HG03558 (cell line): ENCODE measurements around the gene GIMAP5.

Experiments
- ATAC-seq: cut with Tn5 transposase; IDR thresholded peaks from one replicate; pipeline ENCODE4 v1.9.1; 2021; ENCODE audit warnings: moderate number of reproducible peaks; ENCODE audit not compliant: unreplicated experiment; ENCODE audit errors: extremely low read depth

Gene GIMAP5

DNA sequence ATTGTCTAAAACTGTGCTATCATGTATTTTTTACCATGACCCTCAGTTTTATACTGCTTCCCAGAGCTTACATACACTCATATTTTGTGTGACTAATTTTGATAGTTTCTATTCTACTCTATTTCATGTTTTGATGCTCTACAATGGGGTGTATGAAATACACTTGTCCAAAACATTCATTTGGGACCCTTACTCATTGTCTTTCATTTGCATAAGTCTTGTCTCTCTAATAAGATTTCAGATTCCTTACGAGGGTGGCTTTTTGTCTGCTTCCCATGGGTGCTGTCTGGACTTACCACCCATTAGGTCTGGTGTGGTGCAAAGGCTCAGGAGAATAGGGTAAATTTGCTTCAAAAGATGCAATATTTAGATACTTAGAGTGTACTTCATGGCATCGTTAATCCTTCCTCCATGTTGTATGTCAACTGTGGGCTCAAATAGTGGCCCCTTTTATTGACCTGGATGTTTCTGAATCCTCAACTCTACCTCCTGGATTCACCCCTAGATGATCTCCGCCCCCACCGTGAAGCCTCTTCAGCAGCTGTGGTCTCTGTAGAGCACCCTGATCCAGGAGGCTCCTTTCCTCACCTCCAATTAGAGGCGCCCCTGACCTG, 3.6 kb upstream of the GIMAP5 start:
- no peak for ATAC-seq

DNA sequence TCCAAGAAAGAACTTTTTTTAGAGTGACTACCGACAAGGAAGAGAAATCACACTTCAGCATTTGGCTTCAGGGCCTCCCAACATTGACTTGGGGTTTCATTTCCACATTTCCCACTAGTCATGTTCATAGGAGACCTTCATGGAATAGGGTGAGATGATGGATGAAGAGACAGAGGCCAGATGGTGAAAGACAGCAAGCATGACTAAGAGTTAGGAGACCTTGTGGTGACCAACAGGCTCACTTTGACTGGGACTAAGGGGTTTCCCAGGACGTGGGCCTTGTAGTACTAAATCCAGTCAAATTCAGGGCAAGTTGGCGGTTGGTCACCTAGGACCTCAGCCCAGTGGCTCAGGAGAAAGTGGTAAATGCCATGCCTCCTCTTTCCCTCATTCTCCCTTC, 3.0 kb upstream of the GIMAP5 start:
- ATAC-seq = no peak

DNA sequence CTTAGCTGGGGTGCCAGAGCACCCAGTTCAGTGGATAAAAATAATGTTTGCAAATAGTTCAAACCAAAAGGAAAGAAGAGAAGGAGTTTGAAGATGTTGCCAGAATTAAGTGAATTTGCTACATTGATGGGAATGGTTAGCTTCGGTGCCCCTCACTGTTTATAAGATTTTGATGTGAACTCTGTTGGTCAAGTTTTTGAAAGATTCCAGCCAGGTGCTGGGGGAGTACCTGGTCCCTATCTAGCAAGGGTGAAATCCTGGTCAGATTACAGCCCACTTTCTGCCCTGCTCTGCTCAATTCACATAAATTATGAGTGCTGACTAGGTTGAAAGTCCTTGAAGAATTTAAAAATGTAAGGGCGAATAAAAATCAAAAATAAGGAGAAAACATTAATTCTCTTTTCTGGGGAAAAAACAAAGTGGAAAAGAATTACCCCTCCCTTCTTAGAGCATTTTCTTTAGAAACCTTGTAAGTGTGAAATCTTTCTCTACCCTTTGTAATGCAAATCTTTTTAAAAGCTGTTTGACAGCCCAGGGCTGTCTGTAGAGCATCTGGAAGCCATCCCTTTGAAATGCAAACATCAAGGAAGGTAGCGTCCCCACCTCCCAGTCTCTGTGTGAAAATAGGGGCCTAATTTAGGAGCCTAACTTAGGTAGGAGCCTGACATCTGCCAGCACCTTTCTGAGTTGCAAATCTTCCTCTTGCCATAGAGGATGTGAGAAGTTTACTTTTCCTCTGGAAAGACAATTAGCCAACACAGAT, 1.4 kb upstream of the GIMAP5 start:
- ATAC-seq = no peak

DNA sequence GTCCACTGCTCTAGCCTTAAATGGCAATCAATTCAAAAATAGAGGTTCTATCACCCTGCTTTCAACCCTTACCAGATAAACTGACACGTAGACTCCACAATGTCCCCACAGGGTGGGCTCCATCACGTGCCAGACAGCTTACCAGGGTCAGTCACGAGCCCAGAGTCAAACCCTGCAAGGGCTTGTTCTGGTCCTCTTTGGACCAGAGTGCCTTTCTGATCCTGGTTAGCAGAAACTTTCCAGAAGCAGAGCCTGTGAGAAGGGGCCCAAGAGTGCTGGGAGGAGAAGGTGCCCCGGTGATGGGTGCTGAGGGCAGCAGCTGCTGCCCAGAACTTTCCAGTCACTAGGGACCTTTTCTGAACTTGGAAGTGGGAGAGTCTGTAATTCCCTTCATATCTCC, 354 bp upstream of the GIMAP5 start:
- ATAC-seq = no peak

DNA sequence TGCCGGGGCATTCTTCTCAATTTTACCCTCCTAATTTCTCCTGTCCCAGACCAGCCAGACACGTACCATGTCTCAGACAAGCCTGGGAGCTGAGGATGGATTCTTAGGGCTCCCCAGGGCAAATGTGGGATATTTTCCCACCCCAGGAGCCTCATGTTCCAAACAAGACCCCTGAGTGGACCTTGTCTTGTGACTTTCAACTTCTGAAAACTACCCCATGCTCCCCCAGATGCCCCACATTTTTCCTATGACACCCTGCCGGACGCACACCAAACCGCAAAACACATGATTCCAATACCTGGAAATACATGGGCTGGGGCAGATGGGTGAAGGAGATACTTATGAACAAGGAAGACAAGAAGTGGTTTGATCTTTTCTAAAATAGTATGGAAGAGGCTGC, 874 bp downstream of the GIMAP5 start:
- ATAC-seq = no peak

DNA sequence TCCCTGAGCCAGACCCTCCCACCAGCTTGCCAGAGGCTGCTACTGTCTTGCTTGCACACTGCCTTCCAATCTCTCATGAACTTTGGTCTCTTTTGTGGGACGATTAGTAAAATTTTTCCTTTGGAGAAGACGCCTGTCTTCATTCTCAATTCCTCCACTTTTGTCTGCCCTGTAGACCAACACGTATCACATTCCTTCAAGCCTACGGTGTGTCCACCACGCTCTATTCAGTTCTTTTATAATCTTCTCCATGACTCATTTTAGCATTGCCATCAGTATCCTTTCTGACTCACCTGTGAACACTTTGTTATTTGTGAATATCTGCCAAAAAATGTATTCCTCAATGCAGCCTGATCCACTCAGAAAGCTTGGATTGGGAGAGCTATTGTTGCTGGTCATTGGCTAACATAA, 1.4 kb downstream of the GIMAP5 start:
- ATAC-seq = no peak

DNA sequence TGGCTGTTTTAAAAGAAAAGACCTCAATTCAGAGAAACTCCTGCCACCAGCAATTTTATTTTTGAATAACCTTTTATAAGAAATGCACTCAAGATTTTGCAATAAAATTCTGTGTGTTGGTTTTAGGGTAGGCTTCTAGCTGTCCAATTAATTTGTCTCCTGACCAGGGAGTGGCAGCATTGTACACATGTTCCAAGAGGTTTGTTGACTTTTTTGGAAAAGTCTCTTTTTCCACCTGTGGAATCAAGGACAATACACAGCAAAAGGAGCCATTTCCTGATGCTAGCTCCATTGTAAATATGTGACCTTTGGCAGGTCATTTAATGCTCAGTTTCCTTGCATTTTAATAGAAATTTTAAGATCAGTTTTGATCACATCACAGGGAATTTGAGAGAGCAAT, 1.8 kb downstream of the GIMAP5 start:
- no peak for ATAC-seq

DNA sequence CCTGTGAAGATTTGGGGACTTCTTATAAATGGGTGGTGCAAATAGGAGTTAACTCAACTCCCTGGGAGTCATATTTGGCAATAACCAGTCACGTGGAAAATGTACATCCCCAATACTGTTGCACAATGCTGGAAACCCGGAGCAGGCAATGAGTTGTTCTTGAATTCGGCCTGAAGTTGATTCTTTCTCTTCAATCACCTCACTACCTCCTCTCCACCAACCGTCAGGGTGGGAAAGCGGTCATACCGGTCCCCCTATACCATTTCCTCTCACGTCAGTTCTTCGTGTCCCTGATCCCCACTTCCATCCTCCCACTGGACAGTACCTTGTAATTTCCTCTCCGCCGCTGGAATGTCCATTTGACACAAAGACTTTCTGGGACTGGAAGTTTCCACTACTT, 2.8 kb downstream of the GIMAP5 start:
- no peak for ATAC-seq

DNA sequence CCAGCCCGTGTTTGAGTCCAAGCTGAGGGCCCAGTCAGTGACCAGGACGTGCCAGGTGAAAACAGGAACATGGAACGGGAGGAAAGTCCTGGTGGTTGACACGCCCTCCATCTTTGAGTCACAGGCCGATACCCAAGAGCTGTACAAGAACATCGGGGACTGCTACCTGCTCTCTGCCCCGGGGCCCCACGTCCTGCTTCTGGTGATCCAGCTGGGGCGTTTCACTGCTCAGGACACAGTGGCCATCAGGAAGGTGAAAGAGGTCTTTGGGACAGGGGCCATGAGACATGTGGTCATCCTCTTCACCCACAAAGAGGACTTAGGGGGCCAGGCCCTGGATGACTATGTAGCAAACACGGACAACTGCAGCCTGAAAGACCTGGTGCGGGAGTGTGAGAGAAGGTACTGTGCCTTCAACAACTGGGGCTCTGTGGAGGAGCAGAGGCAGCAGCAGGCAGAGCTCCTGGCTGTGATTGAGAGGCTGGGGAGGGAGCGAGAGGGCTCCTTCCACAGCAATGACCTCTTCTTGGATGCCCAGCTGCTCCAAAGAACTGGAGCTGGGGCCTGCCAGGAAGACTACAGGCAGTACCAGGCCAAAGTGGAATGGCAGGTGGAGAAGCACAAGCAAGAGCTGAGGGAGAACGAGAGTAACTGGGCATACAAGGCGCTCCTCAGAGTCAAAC, 5.2 kb downstream of the GIMAP5 start:
- ATAC-seq = no peak

DNA sequence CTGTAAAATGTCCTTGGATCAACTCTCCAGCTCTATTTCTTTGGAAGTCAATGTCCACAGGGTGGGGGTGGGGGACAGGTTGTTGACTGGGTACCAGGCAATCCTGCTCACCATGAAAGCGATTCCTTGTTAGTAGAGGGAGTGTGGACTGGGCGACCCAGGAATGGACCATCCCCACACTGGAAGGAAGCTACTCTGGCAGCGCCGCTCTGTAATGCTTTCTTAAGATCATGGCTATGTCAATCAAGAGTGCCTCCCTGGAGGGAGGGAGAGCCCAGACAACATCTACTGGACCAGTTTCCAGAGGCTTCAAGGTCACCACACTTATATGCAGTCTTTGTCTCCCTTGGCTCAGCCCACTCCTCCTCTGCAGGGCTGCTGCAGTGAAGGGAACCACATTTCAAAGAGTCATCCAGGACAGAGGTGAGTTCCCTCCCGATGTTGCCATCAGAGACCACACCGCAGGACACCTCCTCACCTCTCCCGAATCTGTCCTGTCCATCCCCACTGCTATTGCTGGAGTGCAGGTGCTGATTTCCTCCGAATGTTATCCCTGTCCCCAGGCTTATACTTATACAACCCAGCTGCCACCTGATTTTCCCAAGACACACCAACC, 6.9 kb downstream of the GIMAP5 start:
- ATAC-seq = no peak

DNA sequence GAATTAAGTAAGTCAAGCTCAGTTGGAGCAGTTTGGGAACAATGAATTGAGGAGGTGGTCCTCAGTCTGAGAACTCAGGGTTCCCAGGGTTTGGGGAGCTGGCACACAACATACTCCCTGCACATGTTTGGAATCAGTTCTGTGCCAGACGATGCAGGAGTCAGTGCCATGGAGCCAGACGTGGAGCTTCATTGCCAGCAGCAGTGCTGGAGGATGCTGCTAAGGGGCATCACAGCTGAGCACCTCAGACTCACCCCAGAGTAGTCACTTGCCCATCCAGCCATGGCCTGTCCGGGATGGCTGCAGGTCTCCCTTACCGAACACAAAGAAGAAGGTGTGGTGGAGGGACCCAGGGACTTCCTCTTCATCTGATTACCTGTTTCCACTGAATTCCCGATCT, 7.9 kb downstream of the GIMAP5 start:
- no peak for ATAC-seq

DNA sequence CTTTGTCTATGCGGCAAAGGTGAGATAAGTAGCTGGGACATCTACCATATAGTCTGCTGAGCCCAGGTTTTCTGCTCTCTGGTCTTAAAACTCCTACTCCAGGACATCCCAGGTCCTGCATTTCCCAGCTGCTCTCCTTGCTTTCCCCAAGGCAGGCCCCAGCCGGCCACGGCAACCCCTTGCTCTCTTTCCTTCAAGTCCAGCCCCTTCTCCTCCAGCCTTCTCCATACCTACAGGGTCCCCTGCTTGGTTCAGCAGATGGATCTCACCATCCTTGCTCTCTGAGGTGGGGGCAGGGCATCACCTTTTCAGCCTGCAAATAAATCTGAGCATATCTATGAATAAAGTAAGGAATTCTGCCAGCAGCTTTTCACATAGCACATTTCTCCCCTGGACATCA, 8.7 kb downstream of the GIMAP5 start:
- ATAC-seq = no peak

DNA sequence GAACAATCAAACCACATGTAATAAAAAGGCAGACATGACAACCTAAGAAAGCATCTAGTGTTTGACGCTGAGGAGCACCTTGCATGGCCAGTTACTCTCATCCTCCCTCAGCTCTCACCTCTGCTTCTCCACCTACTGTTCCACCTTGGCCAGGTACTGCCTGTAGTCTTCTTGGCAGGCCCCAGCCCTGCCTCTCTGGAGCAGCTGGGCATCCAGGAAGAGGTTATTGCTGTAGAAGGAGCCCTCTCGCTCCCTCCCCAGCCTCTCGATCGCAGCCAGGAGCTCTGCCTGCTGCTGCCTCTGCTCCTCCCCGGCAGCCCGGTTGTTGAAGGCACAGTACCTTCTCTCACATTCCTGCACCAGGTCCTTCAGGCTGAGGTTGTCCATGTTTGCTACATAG, 9.7 kb downstream of the GIMAP5 start:
- ATAC-seq = no peak

DNA sequence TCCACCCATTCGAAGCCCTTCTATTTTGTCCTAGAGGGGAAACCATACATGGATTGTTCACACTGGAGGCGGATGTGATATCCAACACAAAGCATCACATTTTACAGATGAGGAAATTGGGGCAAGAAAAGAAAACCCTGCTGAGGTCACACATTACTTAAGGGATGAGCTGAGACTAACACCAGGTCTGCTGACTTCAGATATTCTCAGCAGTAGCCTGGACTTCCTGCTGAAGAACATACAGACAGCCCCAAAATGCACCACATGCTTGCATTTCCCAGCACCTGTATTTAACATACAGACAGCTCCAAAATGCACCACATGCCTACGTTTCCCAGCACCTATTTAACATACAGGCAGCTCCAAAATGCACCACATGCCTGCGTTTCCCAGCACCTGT, 11.2 kb downstream of the GIMAP5 start:
- ATAC-seq = no peak

DNA sequence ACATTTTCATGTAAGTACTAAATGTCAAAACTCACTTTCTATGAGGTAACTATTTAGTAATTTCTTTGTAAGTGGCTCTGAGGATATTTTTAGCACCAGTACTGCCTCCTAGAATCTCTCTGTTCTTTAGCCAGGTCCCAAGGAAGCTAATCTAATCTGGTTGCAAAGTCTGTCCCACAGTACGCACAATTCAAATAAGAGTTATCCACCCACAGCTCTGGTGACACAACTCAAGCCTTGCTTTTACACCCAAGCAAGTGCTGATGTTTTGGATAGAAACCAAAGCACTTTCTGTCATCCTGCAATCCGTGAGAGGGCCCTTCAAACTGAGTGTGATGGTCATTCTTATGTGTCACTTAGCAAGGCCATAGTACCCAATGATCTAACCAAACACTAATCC, 14.5 kb downstream of the GIMAP5 start:
- ATAC-seq = no peak

DNA sequence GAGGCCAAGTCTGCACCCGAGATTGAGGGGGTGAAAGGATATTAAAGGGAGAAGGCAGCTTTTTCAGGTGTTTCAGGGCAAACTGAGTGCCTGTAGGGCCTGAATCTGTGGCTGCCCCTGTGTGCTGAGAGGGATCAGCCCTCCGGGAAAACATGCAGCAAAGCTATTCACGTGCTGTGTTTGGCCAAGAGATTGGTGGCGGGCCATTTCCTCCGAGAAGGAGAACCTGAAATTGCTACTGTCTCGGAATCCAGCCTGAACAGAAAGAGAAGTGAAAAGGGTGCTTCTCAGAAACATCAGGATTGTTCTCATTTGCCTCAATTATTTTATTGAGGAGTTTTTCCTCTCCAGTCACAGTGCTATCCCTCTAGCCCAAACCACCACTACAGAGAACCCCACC, 16.0 kb downstream of the GIMAP5 start:
- no peak for ATAC-seq

DNA sequence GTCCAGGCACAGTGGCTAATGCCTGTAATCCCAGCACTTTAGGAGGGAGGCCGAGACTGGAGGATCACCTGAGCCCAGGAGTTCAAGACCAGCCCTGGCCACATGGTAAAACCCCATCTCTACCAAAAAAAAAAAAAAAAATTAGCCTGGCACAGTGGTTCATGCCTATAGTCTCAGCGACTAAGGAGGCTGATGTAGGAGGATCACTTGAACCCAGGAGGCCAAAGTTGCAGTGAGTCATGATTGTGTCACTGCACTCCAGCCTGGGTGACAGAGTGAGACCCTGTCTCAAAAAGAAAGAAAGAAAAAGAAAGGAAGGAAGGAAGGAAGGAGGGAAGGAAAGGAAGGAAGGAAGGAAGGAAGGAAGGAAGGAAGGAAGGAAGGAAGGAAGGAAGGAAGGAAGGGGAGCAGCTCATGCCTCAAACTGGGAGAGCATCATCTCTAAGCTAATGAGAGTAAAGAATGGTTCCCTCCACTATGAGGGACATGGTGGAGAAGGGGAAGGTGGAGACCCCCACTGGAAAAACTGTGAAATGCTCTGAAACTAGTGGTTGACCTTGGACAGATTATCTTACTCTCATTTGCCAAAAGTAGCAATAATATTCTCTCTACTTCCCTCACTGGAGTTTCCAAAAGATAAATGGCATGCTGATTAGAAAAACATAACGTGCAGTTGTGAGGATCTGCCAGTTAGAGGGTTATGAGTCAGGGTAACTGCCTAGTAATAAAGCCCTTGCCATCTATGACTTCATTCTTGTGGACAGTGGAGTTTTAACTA, 16.8 kb downstream of the GIMAP5 start:
- ATAC-seq = no peak

DNA sequence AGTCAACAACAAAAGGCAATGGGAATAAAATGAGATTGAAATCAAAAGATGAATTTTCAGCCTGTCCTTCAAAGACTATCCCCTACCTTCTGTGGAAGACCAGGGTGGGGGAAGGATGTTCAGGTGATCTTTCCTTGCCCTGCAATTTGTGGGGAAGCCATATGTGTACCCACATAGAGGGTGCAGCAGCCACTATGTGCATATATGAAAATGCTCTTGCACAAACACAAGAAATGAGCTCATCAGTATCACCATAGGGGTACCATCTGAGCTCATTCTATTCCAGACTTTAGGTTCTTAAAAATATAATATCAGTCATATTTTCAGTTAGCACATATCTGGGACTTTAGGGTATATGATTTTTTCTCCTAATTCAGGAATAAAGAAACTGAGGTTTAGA, 17.7 kb downstream of the GIMAP5 start:
- ATAC-seq = no peak

DNA sequence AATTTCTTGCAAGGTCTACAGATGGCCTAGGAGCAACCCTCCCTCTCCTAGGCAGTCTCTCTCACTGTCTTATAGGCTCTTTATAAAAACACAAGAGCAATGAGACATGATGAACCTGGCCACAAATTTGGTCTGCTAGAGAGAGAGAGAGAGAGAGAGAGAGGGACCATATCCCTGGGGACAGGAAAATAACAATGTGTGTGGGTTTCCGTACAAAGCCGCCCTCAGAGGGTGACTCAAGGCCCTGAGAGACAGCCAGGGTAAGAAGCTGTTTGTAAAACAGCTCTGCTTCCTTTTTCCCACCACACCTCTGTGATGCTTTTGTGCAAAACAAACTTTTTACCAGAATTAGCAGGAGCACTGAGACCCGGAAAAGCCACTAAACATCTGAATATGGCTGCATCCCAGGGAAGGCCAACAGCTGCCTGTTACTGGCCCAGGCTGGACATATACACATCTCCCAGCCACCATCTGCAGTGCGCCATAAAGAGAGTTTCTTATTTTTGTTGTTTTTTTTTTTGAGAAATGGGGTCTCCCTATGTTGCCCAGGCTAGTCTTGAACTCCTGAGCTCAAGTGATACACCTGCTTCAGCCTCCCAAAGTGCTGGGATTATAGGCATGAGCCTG, 18.4 kb downstream of the GIMAP5 start:
- no peak for ATAC-seq

DNA sequence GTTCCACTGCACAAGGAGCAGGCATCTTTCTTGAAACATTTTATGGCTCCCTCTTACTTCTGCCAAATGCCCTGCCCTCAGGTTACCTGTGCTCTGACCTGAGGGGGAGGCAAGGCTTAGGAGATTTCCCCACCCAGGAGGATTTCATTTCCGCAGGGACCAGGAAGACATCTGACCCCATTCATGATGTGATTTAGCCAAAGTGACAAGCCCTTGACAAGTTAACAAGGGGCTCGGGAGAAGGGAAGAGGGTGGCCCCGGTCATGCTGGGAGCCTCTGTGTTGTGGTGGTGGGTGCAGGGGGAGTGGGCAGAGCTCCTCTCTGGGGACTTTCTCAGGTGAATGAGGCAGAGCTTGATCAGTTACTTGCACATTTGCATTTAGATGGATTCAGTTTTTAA, 18.9 kb downstream of the GIMAP5 start:
- ATAC-seq = no peak
